ENCODE results near the gene WDR54.
A peak's percentile ranks its signal among the peaks of the same experiment; 100 is the strongest.
"Not testable (repeated sequence)": the region's sequence is repeated elsewhere in the genome, so short reads cannot be mapped to it uniquely, and the experiment has no call there.

WDR54 gene

GRCh38 chr2:74430502-74430901, 9.0 kb downstream of the WDR54 start:
- DNase-seq = no peak

- no peak for DNase-seq
Observed at GRCh38 chr2:74436111-74436805, 14.7 kb downstream of the WDR54 start.

GRCh38 chr2:74436848-74437695, 15.5 kb downstream of the WDR54 start:
- DNase-seq = no peak

GRCh38 chr2:74438248-74438647, 16.7 kb downstream of the WDR54 start:
- no peak for DNase-seq

GRCh38 chr2:74439373-74439772, 17.8 kb downstream of the WDR54 start:
- no peak for DNase-seq

GRCh38 chr2:74439803-74440377, 18.4 kb downstream of the WDR54 start:
- DNase-seq = no peak

GRCh38 chr2:74440378-74441169, 19.0 kb downstream of the WDR54 start:
- DNase-seq = peak; percentile 29

GRCh38 chr2:74441170-74441689, 19.7 kb downstream of the WDR54 start:
- DNase-seq = no peak

- DNase-seq = peak; percentile 30
Observed at GRCh38 chr2:74441690-74442482, 20.4 kb downstream of the WDR54 start, which contains the start of gene RTKN. RTKN (minus strand) TSS chr2:74441937; CDS start chr2:74441816, 121 bp downstream.

- DNase-seq = not testable (repeated sequence)
Observed at GRCh38 chr2:74442483-74443297, 21.2 kb downstream of the WDR54 start.

GRCh38 chr2:74444498-74445318, 23.2 kb downstream of the WDR54 start:
- DNase-seq = no peak

- DNase-seq = no peak
Observed at GRCh38 chr2:74447230-74447999, 25.9 kb downstream of the WDR54 start.

GRCh38 chr2:74448771-74449170, 27.2 kb downstream of the WDR54 start:
- DNase-seq = no peak

GRCh38 chr2:74450570-74451190, 29.1 kb downstream of the WDR54 start:
- no peak for DNase-seq

- DNase-seq = peak; percentile 49
Observed at GRCh38 chr2:74454654-74455511, 33.4 kb downstream of the WDR54 start, which contains the start of gene INO80B. INO80B (plus strand) TSS chr2:74455087; CDS start chr2:74455117, 30 bp downstream.

GRCh38 chr2:74457129-74457548, 35.6 kb downstream of the WDR54 start:
- no peak for DNase-seq

GRCh38 chr2:74457549-74458131, 36.1 kb downstream of the WDR54 start:
- peak; percentile 77 for DNase-seq

Data from activated gamma-delta T cell (primary cell).